Suppressor macrophage treated with lipopolysaccharide for 1 hour (primary cell): Measurements from ENCODE around the gene ETS1.
A peak's percentile ranks its signal among the peaks of the same experiment; 100 is the strongest.

Experiments used
- DNase-seq, 3 donors: peaks; one replicate each; pipeline ENCODE4 v3.0.0-alpha.2; 2020 to 2022

ETS1 gene

DNA sequence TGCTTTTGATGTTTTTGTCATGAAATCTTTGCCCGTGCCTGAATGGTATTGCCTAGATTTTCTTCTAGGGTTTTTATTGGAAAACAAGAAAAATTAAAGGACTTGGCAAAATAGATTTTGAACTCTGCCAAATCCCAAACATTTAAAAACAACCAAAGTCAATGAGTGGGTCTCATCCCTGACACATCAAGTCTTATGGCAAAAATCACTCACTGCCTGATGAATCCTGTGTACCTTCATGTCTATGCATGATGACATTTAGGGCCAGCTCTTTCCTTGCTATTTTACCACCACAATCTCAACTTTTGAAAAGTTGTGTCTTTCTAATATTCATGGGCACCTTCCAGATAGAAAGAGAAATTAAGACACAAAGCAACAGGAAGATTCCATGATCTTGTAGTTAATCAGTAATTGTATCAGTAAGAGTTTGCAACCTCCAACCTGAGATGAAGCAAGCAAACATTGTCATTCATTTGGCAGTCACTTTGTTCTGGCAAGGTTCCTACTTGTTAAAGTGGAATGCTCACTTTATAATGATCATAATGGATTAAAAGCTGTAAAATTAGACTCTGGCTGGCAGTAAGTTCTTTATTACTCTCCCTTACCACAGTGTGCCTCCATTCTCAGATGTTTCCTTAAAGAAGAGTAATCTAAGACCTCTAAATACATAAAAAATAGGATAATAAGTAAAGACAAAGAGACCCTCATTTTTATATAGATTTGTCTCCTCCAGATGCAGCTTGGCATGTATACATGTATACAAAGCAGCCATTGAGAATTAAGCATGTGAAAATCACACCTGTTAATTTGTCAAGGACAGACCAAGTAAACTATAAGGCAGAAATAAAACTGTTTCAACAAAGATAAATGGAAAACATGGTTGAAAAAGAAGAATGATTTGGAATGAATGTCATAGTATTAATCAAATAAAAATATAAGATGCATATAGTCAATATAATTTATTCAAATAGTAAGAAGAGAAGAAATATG, 51.6 kb downstream of the ETS1 start:
- DNase-seq: no peak

DNA sequence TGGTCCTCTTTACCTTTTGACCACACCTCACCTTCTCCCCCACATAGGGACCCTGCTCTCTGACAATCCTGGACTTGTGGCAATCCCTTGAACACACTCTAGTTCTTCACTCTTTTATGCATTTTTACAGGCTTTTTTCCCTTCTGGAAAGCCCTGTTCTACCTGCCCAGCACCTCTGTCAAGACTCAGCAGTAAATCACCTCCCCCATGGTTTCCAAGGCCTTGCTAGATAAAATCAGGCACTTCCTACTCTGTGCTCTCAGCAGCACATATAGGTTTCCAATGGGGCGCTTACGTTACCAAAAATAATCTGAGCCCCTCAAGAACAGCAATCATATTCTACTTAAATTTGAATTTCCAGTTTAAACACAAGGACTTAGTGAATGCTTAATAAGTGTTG, 53.9 kb downstream of the ETS1 start:
- DNase-seq: no peak

DNA sequence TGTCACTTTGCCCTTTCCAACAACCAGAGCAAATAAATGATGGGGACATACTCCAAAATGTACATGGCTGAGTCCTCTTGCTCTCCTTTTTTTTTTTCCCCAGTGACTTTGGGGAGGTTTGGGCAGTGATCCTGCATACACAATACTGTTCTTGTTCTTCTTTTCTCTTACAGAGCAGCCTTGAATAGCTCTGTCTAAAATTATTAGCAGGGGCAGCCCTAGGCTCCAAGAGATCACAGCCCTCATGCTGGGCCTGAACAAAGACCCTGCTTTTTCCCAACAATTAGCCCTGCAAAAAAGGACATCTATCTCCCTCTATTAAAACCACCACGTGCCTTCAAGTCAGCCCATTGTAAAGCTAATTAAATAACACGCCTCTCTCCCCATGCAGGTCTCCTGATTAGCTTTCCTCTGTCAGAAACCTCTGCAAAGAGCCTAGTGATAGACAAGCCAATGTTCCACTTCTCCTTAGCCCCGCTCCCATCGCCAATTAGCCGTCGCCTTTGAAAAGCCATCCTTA, 54.7 kb downstream of the ETS1 start:
- no peak for DNase-seq

- DNase-seq: no peak
Measured at GRCh38 chr11:128532016-128532571, 55.3 kb downstream of the ETS1 start.

DNA sequence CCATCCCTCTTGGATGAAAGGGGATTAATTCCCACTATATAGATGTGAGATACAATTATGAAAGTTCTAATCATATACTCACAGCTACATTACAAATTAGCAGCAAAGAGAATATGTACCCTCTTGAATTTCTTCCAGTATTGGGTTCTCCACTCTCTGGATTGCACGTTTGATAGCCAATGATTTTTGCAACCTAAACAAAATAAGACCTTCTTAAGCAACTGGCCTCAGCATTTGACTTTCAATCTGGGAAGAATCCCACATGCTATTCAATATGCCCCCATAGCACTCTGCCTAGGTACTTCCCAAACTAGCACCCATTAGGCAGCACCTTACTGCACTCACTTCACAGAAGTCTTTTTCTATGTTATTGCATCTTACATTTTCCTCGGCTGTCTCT, 55.8 kb downstream of the ETS1 start:
- no peak for DNase-seq

- peak in 2 of 3 donors; percentile 18 to 22 for DNase-seq
Measured at GRCh38 chr11:128530118-128531074, 57.0 kb downstream of the ETS1 start.

GRCh38 chr11:128528294-128528693, 59.1 kb downstream of the ETS1 start:
- no peak for DNase-seq

DNA sequence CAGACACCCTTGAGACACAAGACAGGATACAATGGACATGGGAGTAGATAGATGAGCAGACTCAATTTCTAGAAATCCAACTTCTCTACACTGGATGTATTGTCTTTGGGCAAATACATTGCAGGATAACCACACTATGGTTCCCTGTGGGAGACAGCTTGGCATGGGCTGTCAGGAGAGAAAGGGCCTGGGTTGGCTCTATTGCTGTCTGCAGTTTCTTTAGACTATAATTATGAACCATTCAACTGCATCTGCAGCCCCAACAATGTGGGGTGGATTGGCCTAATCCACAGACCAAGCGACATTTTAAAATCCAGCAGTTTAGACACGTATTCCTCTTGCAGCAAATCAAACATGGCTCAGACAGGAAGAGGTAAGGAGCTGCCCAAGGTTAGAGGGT, 60.3 kb downstream of the ETS1 start:
- no peak for DNase-seq

- DNase-seq: no peak
Measured at GRCh38 chr11:128525411-128526243, 61.7 kb downstream of the ETS1 start.

- DNase-seq: no peak
Measured at GRCh38 chr11:128524172-128524571, 63.2 kb downstream of the ETS1 start.

DNA sequence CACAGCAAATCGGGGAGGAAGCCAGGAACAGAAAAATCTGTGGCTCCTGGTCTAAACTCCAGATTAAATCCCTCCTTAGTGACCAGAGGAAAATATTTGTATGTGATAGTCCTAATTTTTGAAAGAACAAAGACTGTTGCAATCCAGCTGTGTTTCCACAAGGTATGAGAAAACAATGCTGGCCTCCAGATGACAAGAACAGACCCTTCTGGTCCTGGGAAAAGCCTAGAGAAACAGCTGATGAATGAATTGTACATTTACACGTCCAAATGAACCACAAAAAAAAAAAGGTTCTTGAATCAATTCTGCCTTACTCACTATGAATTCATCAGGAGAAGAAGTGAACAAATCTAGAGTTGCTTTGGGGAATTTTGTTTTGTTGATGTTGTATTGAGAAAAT, 63.7 kb downstream of the ETS1 start:
- peak; percentile 36 to 89 (median 70) for DNase-seq

DNA sequence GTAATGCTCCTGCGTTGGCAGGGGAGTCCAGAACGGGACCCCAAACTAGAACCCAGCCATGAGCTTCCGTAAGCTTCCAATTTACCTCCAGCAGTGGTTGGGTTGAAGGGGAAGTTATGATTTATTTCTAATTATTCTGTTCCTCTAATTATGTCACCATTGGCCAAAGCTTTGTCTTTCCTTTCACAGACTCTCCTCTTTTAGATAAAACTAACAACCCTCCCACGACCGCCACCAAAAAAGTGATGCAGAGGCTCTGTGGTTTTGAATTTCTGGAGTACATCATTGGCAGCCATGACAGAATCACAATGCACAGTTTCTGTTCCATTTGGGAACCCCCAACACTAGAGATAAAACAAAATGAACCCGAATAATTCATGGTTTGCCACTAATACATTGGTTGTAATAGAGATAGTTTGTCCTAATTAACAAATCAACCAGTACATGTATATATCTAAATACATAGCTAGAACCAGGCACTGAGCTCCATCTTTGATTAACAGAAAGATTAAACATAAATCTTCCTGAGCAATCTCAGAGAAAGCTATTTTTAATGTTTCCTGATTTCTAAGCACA, 64.3 kb downstream of the ETS1 start:
- peak; percentile 56 to 77 (median 59) for DNase-seq

DNA sequence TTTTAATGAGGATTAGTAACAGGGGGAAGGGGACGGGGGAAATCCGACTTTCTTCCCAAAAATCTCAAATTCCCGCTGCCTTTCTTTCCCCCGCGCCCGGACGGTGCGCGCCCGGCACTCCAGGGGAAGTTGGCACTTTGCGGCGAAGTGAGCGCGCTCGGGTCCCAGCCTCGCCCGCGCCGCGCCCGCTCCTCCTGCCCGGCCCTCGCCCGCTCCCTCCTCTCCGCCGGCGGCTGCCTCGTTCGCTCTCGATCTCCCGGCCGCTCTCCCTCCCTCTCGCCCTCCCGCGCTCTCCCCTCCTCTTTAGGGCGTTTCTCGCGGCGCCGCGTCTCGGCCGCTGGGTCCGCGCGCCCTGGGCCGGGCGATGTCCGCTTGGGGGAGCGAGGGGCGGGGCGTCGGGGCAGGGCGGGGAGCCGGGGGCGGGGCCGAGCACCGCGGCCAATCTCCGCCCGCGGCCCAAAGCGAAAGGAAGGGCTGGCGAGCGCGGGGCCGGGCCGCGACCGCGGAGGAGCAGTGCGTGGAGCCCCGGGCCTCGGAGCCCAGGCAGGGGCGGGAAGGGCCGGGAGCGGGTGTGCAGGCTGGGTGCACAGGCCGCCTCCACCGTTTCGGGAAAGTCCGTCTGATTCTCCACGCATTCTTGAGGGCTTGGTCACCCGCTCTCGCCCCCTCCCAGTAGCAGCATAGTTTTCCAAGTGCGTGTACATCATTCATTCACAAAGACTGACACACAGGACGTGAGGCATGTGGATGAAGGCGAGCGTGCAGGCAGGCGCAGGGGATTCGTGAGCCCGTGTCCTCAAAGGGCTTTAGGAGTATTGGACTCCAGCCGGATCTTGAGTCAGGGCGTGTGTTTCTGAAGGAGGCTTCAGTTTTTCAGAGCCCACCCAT, 65.1 kb downstream of the ETS1 start:
- peak; percentile 91 to 98 (median 96) for DNase-seq

DNA sequence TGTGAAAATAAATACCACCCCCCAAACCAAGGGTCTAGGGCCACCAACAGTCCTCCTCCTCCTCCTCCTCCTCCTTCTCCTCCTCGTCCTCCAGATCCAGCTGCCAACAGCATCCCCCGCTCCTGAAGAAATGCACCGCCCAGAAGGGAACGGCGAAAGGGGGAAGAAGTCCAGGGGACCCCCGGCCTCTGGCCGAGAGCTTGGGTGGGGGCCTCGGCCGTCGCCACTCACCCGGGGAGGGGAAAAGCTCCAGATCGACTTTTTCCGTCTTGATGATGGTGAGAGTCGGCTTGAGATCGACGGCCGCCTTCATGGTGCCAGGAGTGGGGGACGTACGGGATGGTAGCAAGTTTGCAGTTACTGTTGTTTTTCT, 65.7 kb downstream of the ETS1 start:
- peak in 1 of 3 donors; percentile 21 for DNase-seq

DNA sequence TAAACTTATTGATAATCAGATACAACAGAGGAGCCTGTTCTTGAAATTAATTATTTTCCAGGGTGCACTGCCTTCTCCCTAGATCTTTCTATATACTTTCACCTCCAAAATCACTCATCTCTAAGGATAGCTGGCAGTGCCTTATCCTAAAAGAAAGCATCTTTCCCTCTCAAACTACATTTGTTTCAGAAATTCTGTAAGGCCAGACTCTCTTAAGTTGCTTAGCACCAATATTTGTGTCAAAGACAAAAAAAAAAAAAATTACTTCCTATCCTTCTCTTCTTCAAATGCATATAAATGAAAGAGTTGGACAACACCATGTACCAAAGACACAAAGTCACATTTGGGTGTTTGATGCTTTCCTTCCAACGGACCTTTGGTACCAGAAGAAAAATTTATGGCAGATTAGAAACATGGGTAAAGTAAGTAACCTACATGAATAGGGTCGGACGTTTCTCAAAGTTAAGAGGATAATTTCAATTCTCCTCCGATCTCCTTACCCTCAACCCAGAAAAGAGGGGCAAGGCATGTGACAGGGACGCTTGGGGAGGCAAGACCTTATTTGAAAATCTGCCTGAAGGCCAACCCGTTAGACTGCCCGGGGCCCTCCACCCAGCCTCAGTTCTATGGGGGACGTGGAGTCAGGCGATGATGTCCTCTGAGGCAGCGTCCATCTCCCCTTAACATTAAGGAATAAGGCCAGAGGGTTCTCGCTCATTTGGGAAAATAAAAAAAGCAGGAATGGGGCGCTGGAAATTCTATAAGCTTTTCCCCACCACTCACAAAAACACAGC, 66.3 kb downstream of the ETS1 start:
- no peak for DNase-seq

- DNase-seq: no peak
Measured at GRCh38 chr11:128520206-128520887, 67.0 kb downstream of the ETS1 start.

DNA sequence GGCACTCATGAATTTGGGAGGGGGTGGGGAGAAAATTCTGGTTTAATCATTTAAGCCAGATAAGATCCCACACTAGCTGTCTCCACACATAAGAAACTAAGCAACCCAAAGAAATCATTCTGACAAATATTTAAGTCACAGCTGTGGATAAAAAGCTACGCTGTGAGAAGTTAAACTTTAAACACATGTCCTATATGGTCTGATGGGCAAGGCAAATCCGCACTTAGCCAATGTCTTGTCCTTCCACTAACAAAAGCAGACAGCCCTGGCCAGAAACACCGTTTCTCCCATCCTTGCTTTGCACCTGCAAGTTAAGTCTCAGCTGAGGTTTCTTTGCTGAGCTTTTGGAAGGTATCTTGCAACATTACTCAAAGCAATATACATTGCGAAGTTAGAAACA, 68.0 kb downstream of the ETS1 start:
- DNase-seq: no peak

DNA sequence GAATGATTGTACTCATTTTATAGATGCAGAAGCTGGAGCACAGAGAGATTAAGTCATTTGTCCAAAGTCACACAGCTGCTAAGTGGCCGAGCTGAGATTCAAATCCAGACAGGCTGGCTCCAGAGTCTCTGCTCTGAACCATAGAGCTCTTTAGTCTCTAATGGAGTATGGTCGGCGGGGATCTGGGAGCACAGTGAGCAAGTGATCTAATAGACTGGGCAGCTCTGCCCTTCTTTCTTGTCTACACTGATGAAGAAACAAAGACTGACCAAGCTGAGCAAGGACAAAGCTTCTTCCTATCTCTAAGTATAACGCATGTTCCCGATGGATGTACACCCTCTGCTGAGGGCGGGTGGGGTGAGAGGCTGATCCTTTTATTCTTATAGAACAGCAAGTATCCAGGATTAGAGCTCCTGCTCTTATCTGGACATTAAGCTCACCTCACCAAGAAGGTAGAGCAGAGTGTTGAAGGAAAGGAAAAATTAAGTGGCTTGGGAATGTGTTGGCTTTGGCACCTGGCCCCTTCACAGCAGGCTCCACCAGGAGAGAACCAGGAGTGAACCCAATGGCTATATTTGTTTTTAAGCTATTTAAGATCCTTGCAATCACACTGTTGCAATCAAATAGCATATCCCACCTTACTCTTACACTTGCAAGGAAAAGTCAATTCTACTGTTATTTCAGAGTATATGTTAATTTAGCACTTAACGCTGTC, 68.7 kb downstream of the ETS1 start:
- no peak for DNase-seq
